HepG2 (cell line): ENCODE results near the gene EGFR. TPM values are rescaled to one million over a fixed set of nuclear protein-coding genes. Genes with fewer than 3 reads are reported as not detected.

Experiments used
- EED ChIP-seq: sonication (generic); formaldehyde crosslinking; IDR thresholded peaks from 2 replicates; pipeline ENCODE4 v1.5.0; 2020; ENCODE audit warnings: mild to moderate bottlenecking, missing genetic modification reagents
- MXD1 ChIP-seq: sonication (generic); formaldehyde crosslinking; IDR thresholded peaks from 2 replicates; pipeline ENCODE4 v1.4.0; 2020; ENCODE audit warnings: mild to moderate bottlenecking, missing genetic modification reagents
- MXD4 ChIP-seq: IDR thresholded peaks from 2 replicates; pipeline ENCODE4 v1.6.1; 2016; ENCODE audit warnings: mild to moderate bottlenecking, missing biosample characterization, missing genetic modification reagents
- RFXAP ChIP-seq: sonication (generic); formaldehyde crosslinking; IDR thresholded peaks from 2 replicates; pipeline ENCODE4 v1.4.0; 2020; ENCODE audit warnings: missing genetic modification reagents, borderline replicate concordance
- SPEN ChIP-seq: sonication (generic); formaldehyde crosslinking; IDR thresholded peaks from 2 replicates; pipeline ENCODE4 v1.5.1; 2020; ENCODE audit warnings: low read depth, mild to moderate bottlenecking, missing genetic modification reagents
- SRSF4 ChIP-seq: fragments of 200-400 bp; formaldehyde crosslinking; IDR thresholded peaks from one replicate; pipeline ENCODE4 v1.6.1; 2018; ENCODE audit warnings: mild to moderate bottlenecking, low read depth, low read length, moderate library complexity; ENCODE audit not compliant: poor library complexity, severe bottlenecking
- USF2 ChIP-seq, 2 experiments: sonication (generic) in 1 of 2; formaldehyde crosslinking in 1 of 2; IDR thresholded peaks; 2 replicates each; pipeline versions ENCODE4 v1.5.1 to v1.6.1; 2011 to 2020; ENCODE audit warnings: borderline replicate concordance in 1 of 2, low read depth in 1 of 2, low read length in 1 of 2, mild to moderate bottlenecking in 1 of 2, missing genetic modification reagents in 1 of 2, moderate library complexity in 1 of 2
- ZBTB1 ChIP-seq: sonication (generic); formaldehyde crosslinking; IDR thresholded peaks from 2 replicates; pipeline ENCODE4 v1.4.0; 2020; ENCODE audit warnings: missing genetic modification reagents, borderline replicate concordance
- ZBTB37 ChIP-seq: sonication (generic); formaldehyde crosslinking; IDR thresholded peaks from 2 replicates; pipeline ENCODE4 v1.4.0; 2020; ENCODE audit warnings: mild to moderate bottlenecking, missing genetic modification reagents
- ZNF138 ChIP-seq: sonication (generic); formaldehyde crosslinking; IDR thresholded peaks from 2 replicates; pipeline ENCODE4 v1.5.0; 2020; ENCODE audit warnings: mild to moderate bottlenecking, low read depth, missing genetic modification reagents
- ZNF777 ChIP-seq: sonication (generic); formaldehyde crosslinking; IDR thresholded peaks from 2 replicates; pipeline ENCODE4 v1.4.0; 2020; ENCODE audit warnings: missing genetic modification reagents
- ZNF841 ChIP-seq: sonication (generic); formaldehyde crosslinking; IDR thresholded peaks from 2 replicates; pipeline ENCODE4 v1.8.1; 2023; ENCODE audit warnings: missing genetic modification reagents, borderline replicate concordance
- polyA plus RNA-seq, 8 experiments: library from polyadenylated mRNA; depleted of rRNA in 3 of 8; stranded (reverse) in 7 of 8; unstranded in 1 of 8; fragments of >200 nt; fragmentation: Illumina TruSeq in 4 of 8; extraction: Trizol in 4 of 8; gene quantifications; 2 replicates each; pipeline versions ENCODE4 v1.2.1 to v1.2.3, GENCODE V29; 2011 to 2016; ENCODE audit warnings: low read depth in 4 of 8, missing spikeins in 1 of 8, mixed read lengths in 1 of 8; ENCODE audit not compliant: insufficient read depth in 1 of 8
- total RNA-seq, 5 experiments: library from RNA; depleted of rRNA; stranded (reverse); fragments of >200 nt; fragmentation: Illumina TruSeq; extraction: Trizol; gene quantifications; 2 replicates each; pipeline ENCODE4 v1.2.3, GENCODE V29; 2016; ENCODE audit warnings: low read depth in 1 of 5
- TF ChIP-seq, protein P1 (sequence below): sonication (generic); formaldehyde crosslinking; IDR thresholded peaks from 2 replicates; pipeline ENCODE4 v1.5.0; 2020; ENCODE audit warnings: mild to moderate bottlenecking, missing genetic modification reagents
- TF ChIP-seq, protein P2 (sequence below): sonication (generic); formaldehyde crosslinking; IDR thresholded peaks from 2 replicates; pipeline ENCODE4 v1.8.1; 2023; ENCODE audit warnings: mild to moderate bottlenecking, missing genetic modification reagents, borderline replicate concordance
- TF ChIP-seq, protein P3 (sequence below): sonication (generic); formaldehyde crosslinking; IDR thresholded peaks from 2 replicates; pipeline ENCODE4 v1.4.0; 2020; ENCODE audit warnings: mild to moderate bottlenecking, missing genetic modification reagents
- TF ChIP-seq, protein P4 (sequence below), 2 experiments: fragments of 450-650 bp in 1 of 2; sonication (generic) in 1 of 2; formaldehyde crosslinking; IDR thresholded peaks; 2 replicates each; pipeline versions ENCODE4 v1.5.0 to v1.8.0; 2020 to 2022; ENCODE audit warnings: mild to moderate bottlenecking in 1 of 2, missing genetic modification reagents in 1 of 2
- TF ChIP-seq, protein P5 (sequence below): sonication (generic); formaldehyde crosslinking; IDR thresholded peaks from 2 replicates; pipeline ENCODE4 v1.5.0; 2020; ENCODE audit warnings: missing genetic modification reagents, mild to moderate bottlenecking, borderline replicate concordance

Gene EGFR
- total and polyA plus RNA-seq, 2 of the 13 experiments (the other 11 are each of a cell fraction or from before 2014, with no cell fraction given): 7.0 to 10.0 TPM

GRCh38 chr7:55019191-55019690, 424 bp downstream of the EGFR start (continued):
- TF ChIP-seq, protein P1, sequence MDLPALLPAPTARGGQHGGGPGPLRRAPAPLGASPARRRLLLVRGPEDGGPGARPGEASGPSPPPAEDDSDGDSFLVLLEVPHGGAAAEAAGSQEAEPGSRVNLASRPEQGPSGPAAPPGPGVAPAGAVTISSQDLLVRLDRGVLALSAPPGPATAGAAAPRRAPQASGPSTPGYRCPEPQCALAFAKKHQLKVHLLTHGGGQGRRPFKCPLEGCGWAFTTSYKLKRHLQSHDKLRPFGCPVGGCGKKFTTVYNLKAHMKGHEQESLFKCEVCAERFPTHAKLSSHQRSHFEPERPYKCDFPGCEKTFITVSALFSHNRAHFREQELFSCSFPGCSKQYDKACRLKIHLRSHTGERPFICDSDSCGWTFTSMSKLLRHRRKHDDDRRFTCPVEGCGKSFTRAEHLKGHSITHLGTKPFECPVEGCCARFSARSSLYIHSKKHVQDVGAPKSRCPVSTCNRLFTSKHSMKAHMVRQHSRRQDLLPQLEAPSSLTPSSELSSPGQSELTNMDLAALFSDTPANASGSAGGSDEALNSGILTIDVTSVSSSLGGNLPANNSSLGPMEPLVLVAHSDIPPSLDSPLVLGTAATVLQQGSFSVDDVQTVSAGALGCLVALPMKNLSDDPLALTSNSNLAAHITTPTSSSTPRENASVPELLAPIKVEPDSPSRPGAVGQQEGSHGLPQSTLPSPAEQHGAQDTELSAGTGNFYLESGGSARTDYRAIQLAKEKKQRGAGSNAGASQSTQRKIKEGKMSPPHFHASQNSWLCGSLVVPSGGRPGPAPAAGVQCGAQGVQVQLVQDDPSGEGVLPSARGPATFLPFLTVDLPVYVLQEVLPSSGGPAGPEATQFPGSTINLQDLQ (CRISPR knock-in tag): no peak
- TF ChIP-seq MXD4 (CRISPR knock-in tag): no peak
- TF ChIP-seq, protein P2, sequence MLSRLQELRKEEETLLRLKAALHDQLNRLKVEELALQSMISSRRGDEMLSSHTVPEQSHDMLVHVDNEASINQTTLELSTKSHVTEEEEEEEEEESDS: no peak
- TF ChIP-seq, protein P3, sequence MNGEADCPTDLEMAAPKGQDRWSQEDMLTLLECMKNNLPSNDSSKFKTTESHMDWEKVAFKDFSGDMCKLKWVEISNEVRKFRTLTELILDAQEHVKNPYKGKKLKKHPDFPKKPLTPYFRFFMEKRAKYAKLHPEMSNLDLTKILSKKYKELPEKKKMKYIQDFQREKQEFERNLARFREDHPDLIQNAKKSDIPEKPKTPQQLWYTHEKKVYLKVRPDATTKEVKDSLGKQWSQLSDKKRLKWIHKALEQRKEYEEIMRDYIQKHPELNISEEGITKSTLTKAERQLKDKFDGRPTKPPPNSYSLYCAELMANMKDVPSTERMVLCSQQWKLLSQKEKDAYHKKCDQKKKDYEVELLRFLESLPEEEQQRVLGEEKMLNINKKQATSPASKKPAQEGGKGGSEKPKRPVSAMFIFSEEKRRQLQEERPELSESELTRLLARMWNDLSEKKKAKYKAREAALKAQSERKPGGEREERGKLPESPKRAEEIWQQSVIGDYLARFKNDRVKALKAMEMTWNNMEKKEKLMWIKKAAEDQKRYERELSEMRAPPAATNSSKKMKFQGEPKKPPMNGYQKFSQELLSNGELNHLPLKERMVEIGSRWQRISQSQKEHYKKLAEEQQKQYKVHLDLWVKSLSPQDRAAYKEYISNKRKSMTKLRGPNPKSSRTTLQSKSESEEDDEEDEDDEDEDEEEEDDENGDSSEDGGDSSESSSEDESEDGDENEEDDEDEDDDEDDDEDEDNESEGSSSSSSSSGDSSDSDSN (CRISPR knock-in tag): peak; percentile 52; the same call in 1 of the 2 replicates
- TF ChIP-seq ZNF777 (CRISPR knock-in tag): peak; percentile 90
- no peak for TF ChIP-seq USF2 (IDR thresholded peaks at IDR 0.05; ENCODE audit: low read depth, low read length)
- no peak for TF ChIP-seq USF2 (CRISPR knock-in tag; IDR thresholded peaks at IDR 0.05; ENCODE audit: borderline replicate concordance)
- no peak for TF ChIP-seq SRSF4
- no peak for TF ChIP-seq ZNF841 (CRISPR knock-in tag)
- TF ChIP-seq ZBTB37 (CRISPR knock-in tag): no peak
- TF ChIP-seq EED: no peak
- TF ChIP-seq ZBTB1 (CRISPR knock-in tag): no peak
- TF ChIP-seq RFXAP: no peak
- TF ChIP-seq, protein P4, sequence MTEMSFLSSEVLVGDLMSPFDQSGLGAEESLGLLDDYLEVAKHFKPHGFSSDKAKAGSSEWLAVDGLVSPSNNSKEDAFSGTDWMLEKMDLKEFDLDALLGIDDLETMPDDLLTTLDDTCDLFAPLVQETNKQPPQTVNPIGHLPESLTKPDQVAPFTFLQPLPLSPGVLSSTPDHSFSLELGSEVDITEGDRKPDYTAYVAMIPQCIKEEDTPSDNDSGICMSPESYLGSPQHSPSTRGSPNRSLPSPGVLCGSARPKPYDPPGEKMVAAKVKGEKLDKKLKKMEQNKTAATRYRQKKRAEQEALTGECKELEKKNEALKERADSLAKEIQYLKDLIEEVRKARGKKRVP (CRISPR knock-in tag; IDR thresholded peaks at IDR 0.05): no peak
- TF ChIP-seq ZNF138 (CRISPR knock-in tag): no peak
- no peak for TF ChIP-seq MXD1
- peak; percentile 21; the same call in 1 of the 2 replicates for TF ChIP-seq SPEN (CRISPR knock-in tag)
- TF ChIP-seq, protein P5, sequence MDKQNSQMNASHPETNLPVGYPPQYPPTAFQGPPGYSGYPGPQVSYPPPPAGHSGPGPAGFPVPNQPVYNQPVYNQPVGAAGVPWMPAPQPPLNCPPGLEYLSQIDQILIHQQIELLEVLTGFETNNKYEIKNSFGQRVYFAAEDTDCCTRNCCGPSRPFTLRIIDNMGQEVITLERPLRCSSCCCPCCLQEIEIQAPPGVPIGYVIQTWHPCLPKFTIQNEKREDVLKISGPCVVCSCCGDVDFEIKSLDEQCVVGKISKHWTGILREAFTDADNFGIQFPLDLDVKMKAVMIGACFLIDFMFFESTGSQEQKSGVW (CRISPR knock-in tag): no peak
